ENCODE measurements around the gene SOX1.

Gene SOX1

DNA sequence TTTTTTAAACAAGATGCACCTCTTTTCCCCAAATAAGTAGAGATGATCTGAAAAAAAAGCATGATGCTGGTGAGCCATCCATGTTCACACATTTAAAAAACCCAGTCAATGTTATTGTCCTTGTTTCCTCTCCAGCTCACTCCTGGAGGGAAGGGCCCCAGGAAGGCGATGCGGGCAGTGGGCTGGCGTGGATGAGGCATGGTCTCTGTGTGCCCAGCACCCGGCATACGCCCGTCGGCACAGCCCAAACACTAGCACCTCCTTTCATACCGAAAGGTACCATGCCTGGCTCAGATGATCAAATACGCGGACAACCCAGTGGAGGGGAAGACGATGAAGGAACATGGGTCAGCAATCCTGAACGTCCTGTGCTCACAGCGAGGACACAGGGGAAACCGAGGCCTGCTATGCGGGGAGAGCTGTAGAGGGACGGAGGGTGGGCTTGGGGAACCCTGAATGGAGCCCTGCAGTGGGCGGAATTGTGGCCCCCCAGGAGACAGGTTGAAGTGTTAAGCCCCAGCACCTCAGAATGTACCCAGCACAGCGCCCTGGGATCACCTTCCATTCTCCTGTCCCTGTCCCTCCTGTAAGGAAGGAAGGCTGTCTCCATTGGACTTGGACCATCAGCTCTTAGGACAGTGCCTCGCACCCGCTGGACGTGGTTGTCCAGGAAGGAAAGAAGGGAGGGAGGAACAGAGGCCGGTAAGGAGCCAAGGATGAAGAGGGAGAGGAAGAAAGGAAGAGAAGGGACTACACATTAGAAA is 49.4 kb downstream of the SOX1 start:
- H2BK5ac ChIP-seq (ENCODE audit: low read depth, low read length, poor library complexity, severe bottlenecking): no peak overlapping the region
- WGBS: 87% methylated on average over 20 of the region's 22 CpGs
- peaks cover 0 to 16% of the 10 kb centered on the region in 2 experiments for H3K27me3 ChIP-seq (ENCODE audit: control insufficient read depth in 1 of 2, insufficient read depth in 1 of 2, low read length in 2 of 2)
- H2AK5ac ChIP-seq (ENCODE audit: low read length, severe bottlenecking): no peak overlapping the region
- H2BK120ac ChIP-seq (ENCODE audit: low read depth, low read length): no peak overlapping the region
- peaks cover 3% of the 10 kb centered on the region for H3K9me3 ChIP-seq (ENCODE audit: control insufficient read depth, low read length)
- peaks cover 1% of the 10 kb centered on the region for H3K4me1 ChIP-seq (ENCODE audit: control insufficient read depth, insufficient read depth, low read depth, low read length)
- no peak overlapping the region for H3K18ac ChIP-seq (ENCODE audit: low read depth in 1 of 2, low read length in 2 of 2)
- DNase-seq: no peak
- no peak overlapping the region for H3K27ac ChIP-seq (ENCODE audit: low read length, poor library complexity, severe bottlenecking)
- no peak overlapping the region for H3K9ac ChIP-seq (ENCODE audit: low read length)
- H4K8ac ChIP-seq (ENCODE audit: low read length): no peak overlapping the region
- H3K14ac ChIP-seq (ENCODE audit: low read length in 2 of 2): no peak overlapping the region
- no peak overlapping the region for H2BK15ac ChIP-seq (ENCODE audit: low read depth, poor library complexity, severe bottlenecking)
- no peak overlapping the region for H2AFZ ChIP-seq (ENCODE audit: low read depth, low read length)
- H3K36me3 ChIP-seq (ENCODE audit: control insufficient read depth in 1 of 2, insufficient read depth in 2 of 2, low read depth in 1 of 2, low read length in 2 of 2): no peaks in the 10 kb centered on the region
- no peak overlapping the region for H3K23ac ChIP-seq (ENCODE audit: low read length in 2 of 2)
- H2BK12ac ChIP-seq (ENCODE audit: low read length in 2 of 2): no peak overlapping the region
- H4K91ac ChIP-seq (ENCODE audit: low read length): no peak overlapping the region
- H3K4me3 ChIP-seq (ENCODE audit: insufficient read depth in 1 of 2, low read depth in 1 of 2, low read length in 2 of 2): no peak overlapping the region
- no peak overlapping the region for H3K4me2 ChIP-seq (ENCODE audit: low read length, poor library complexity, severe bottlenecking)
- H3K4ac ChIP-seq (ENCODE audit: low read depth in 1 of 2, low read length in 2 of 2): no peak overlapping the region
- H3K79me1 ChIP-seq (replicated peaks; ENCODE audit: low read length, poor library complexity, severe bottlenecking): no peaks in the 10 kb centered on the region

GRCh38 chr13:112117258-112117954 is 50.5 kb downstream of the SOX1 start:
- Histone ChIP-seq H2AK5ac (ENCODE audit: low read length, severe bottlenecking) (no peak overlapping the region), H3K36me3 (ENCODE audit: control insufficient read depth in 1 of 2, insufficient read depth in 2 of 2, low read depth in 1 of 2, low read length in 2 of 2) (no peaks in the 10 kb centered on the region), H3K4me2 (ENCODE audit: low read length, poor library complexity, severe bottlenecking) (no peak overlapping the region), H3K27ac (ENCODE audit: low read length, poor library complexity, severe bottlenecking) (no peak overlapping the region), H3K23ac (ENCODE audit: low read length in 2 of 2) (no peak overlapping the region), H3K27me3 (ENCODE audit: control insufficient read depth in 1 of 2, insufficient read depth in 1 of 2, low read length in 2 of 2) (peaks cover 0 to 9% of the 10 kb centered on the region in 2 experiments), H3K18ac (ENCODE audit: low read depth in 1 of 2, low read length in 2 of 2) (no peak overlapping the region), H3K9me3 (ENCODE audit: control insufficient read depth, low read length) (peaks cover 3% of the 10 kb centered on the region), H3K4me3 (ENCODE audit: insufficient read depth in 1 of 2, low read depth in 1 of 2, low read length in 2 of 2) (no peak overlapping the region), H3K4me1 (ENCODE audit: control insufficient read depth, insufficient read depth, low read depth, low read length) (peaks cover 1% of the 10 kb centered on the region), H2BK12ac (ENCODE audit: low read length in 2 of 2) (no peak overlapping the region), H3K79me1 (replicated peaks; ENCODE audit: low read length, poor library complexity, severe bottlenecking) (no peaks in the 10 kb centered on the region), H2BK120ac (ENCODE audit: low read depth, low read length) (no peak overlapping the region), H2AFZ (ENCODE audit: low read depth, low read length) (no peak overlapping the region), H3K14ac (ENCODE audit: low read length in 2 of 2) (no peak overlapping the region), H3K9ac (ENCODE audit: low read length) (no peak overlapping the region), H4K8ac (ENCODE audit: low read length) (no peak overlapping the region), H2BK15ac (ENCODE audit: low read depth, poor library complexity, severe bottlenecking) (no peak overlapping the region), H4K91ac (ENCODE audit: low read length) (no peak overlapping the region), H2BK5ac (ENCODE audit: low read depth, low read length, poor library complexity, severe bottlenecking) (no peak overlapping the region), H3K4ac (ENCODE audit: low read depth in 1 of 2, low read length in 2 of 2) (no peak overlapping the region)
- 82% methylated on average over 14 of the region's 14 CpGs for WGBS
- DNase-seq: no peak

- Histone ChIP-seq H3K27me3 (ENCODE audit: control insufficient read depth in 1 of 2, insufficient read depth in 1 of 2, low read length in 2 of 2) (peaks cover 0 to 9% of the 10 kb centered on the region in 2 experiments), H3K9me3 (ENCODE audit: control insufficient read depth, low read length) (peaks cover 3% of the 10 kb centered on the region), H3K27ac (ENCODE audit: low read length, poor library complexity, severe bottlenecking) (no peak overlapping the region), H4K91ac (ENCODE audit: low read length) (no peak overlapping the region), H3K14ac (ENCODE audit: low read length in 2 of 2) (no peak overlapping the region), H3K4me3 (ENCODE audit: insufficient read depth in 1 of 2, low read depth in 1 of 2, low read length in 2 of 2) (no peak overlapping the region), H3K23ac (ENCODE audit: low read length in 2 of 2) (no peak overlapping the region), H3K79me1 (replicated peaks; ENCODE audit: low read length, poor library complexity, severe bottlenecking) (no peaks in the 10 kb centered on the region), H3K36me3 (ENCODE audit: control insufficient read depth in 1 of 2, insufficient read depth in 2 of 2, low read depth in 1 of 2, low read length in 2 of 2) (no peaks in the 10 kb centered on the region), H2BK12ac (ENCODE audit: low read length in 2 of 2) (no peak overlapping the region), H3K9ac (ENCODE audit: low read length) (no peak overlapping the region), H2BK5ac (ENCODE audit: low read depth, low read length, poor library complexity, severe bottlenecking) (no peak overlapping the region), H4K8ac (ENCODE audit: low read length) (no peak overlapping the region), H2BK120ac (ENCODE audit: low read depth, low read length) (no peak overlapping the region), H3K4me2 (ENCODE audit: low read length, poor library complexity, severe bottlenecking) (no peak overlapping the region), H2AK5ac (ENCODE audit: low read length, severe bottlenecking) (no peak overlapping the region), H3K4ac (ENCODE audit: low read depth in 1 of 2, low read length in 2 of 2) (no peak overlapping the region), H2AFZ (ENCODE audit: low read depth, low read length) (no peak overlapping the region), H2BK15ac (ENCODE audit: low read depth, poor library complexity, severe bottlenecking) (no peak overlapping the region), H3K18ac (ENCODE audit: low read depth in 1 of 2, low read length in 2 of 2) (no peak overlapping the region), H3K4me1 (ENCODE audit: control insufficient read depth, insufficient read depth, low read depth, low read length) (no peaks in the 10 kb centered on the region)
- WGBS: 78% methylated on average over 12 of the region's 18 CpGs
- DNase-seq: no peak
Observed at GRCh38 chr13:112117955-112118302, 51.0 kb downstream of the SOX1 start.

DNA sequence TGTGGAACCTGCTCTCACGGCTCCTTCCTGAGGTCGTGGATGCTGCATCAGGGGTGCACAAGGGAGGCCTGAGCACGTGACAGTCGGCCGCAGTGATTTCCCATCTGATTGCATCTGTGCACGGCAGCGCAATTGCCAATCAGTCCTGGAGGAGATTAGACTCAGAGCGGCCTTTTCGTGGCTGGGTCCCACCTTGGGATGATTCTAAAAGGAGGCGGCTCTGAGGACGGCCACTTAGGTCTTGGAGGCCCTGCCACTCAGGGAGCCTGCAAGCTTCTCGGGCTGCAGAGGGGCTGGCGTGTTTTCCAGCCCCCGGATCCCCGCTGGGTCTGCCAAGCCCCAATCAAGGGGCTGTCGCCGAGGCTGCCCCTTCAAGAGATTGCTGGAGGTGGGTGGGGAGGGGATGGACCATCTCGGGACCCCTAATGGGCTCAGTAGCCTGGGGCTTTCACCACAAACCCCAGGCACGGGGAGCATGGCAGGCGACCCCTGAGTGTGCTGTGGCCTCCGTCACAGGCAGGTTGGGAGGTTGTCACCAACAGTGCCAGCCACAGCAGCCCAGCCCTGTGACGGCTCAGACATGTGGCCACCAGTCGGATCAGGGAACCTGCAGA is 51.6 kb downstream of the SOX1 start:
- H4K91ac ChIP-seq (ENCODE audit: low read length): no peak overlapping the region
- no peak overlapping the region for H3K14ac ChIP-seq (ENCODE audit: low read length in 2 of 2)
- no peak overlapping the region for H3K27ac ChIP-seq (ENCODE audit: low read length, poor library complexity, severe bottlenecking)
- H3K18ac ChIP-seq (ENCODE audit: low read depth in 1 of 2, low read length in 2 of 2): no peak overlapping the region
- H3K4ac ChIP-seq (ENCODE audit: low read depth in 1 of 2, low read length in 2 of 2): no peak overlapping the region
- H3K36me3 ChIP-seq (ENCODE audit: control insufficient read depth in 1 of 2, insufficient read depth in 2 of 2, low read depth in 1 of 2, low read length in 2 of 2): no peaks in the 10 kb centered on the region
- H2AK5ac ChIP-seq (ENCODE audit: low read length, severe bottlenecking): no peak overlapping the region
- no peak overlapping the region for H4K8ac ChIP-seq (ENCODE audit: low read length)
- H2AFZ ChIP-seq (ENCODE audit: low read depth, low read length): no peak overlapping the region
- H3K9me3 ChIP-seq (ENCODE audit: control insufficient read depth, low read length): no peaks in the 10 kb centered on the region
- peaks cover 0 to 8% of the 10 kb centered on the region in 2 experiments for H3K27me3 ChIP-seq (ENCODE audit: control insufficient read depth in 1 of 2, insufficient read depth in 1 of 2, low read length in 2 of 2)
- DNase-seq: no peak
- H3K9ac ChIP-seq (ENCODE audit: low read length): no peak overlapping the region
- no peak overlapping the region for H3K4me2 ChIP-seq (ENCODE audit: low read length, poor library complexity, severe bottlenecking)
- H2BK12ac ChIP-seq (ENCODE audit: low read length in 2 of 2): no peak overlapping the region
- no peak overlapping the region for H2BK5ac ChIP-seq (ENCODE audit: low read depth, low read length, poor library complexity, severe bottlenecking)
- WGBS: 75% methylated on average over 23 of the region's 23 CpGs
- H3K4me1 ChIP-seq (ENCODE audit: control insufficient read depth, insufficient read depth, low read depth, low read length): no peaks in the 10 kb centered on the region
- H3K79me1 ChIP-seq (replicated peaks; ENCODE audit: low read length, poor library complexity, severe bottlenecking): no peaks in the 10 kb centered on the region
- no peak overlapping the region for H2BK120ac ChIP-seq (ENCODE audit: low read depth, low read length)
- no peak overlapping the region for H3K23ac ChIP-seq (ENCODE audit: low read length in 2 of 2)
- no peak overlapping the region for H2BK15ac ChIP-seq (ENCODE audit: low read depth, poor library complexity, severe bottlenecking)
- no peak overlapping the region for H3K4me3 ChIP-seq (ENCODE audit: insufficient read depth in 1 of 2, low read depth in 1 of 2, low read length in 2 of 2)
